NCI-H2107 treated with DMSO at 0.1 percent for 48 hours (cell line): ENCODE measurements around the gene C8G.
A peak's percentile ranks its signal among the peaks of the same experiment; 100 is the strongest.

Experiments
- DNase-seq: peaks from one replicate; lab custom pipeline; 2025; ENCODE audit not compliant: unreplicated experiment; lab: John Stamatoyannopoulos, UW

C8G gene

DNA sequence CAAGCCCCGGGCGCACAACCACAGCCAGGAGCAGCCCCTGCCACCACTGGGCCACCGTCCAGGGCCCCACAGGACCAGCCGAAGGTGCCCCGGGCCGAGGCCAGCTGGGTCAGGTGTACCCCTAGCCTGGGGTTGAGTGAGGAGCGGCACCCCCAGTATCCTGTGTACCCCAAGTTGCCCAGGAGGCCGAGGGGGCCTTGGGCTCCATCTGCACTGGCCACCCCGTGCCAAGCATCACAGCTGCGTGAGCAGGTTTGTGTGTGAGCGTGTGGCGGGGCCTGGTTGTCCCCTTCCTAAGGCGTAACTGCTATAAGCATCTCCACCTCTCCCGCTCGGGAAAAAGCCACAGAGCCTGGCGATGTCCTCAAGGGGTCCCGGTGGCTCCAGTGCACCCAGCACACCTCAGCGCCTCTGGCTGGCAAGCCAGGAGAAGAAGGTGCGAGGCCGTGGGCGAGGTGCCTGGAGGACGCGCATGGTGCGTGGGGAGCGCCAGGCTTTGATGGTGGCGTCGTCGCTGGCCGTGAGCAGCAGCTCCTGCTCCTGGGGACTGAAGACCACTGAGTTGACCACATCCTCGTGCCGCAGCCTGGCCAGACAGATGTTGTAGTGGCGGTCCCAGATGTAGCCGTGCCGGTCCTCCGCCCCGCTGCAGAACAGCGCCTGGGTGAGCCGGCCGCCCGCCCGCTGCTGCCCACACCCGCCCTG lies 4.4 kb upstream of the C8G start:
- no peak for DNase-seq

DNA sequence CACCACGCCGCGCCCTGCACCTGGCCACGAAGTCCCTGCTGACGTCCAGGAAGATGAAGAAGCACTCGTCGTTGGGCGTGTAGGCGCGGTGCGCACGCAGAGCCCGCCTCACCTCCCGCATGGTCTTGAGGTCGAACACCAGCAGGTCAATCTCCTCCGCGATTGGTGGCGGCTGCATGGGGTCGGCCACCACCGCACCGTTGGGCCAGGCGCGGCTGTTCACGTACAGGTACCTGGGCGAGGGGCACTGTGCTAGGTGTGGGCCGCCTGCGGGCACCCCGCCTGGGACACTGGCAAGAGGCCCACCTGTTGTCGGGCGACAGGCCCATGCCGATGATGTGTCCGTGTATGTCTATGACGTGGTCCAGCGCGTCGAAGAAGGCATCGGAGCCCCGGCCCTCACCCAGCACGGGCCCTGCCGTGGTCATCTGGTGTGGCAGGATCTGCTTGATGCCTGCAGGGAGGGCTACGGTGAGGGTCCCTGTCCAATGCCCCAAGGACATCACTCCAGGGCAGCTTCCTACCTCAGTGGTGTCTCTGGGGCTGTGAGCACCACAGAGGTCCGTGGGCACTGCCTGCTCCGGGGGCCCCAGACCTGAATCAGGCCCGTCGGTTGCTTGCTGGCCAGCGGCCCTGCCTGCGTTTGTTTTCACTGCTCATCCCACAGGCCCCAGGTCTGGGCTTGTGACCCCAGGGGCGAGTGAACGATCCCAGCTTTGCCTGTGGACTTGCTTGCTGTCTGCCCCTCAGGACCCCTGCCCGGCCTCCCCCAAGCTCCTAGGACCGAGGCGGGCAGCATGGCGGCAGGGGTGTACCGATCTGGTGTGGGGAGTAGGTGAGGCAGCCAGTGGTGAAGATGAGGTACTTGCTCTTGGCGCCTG lies 3.6 kb upstream of the C8G start:
- no peak for DNase-seq

DNA sequence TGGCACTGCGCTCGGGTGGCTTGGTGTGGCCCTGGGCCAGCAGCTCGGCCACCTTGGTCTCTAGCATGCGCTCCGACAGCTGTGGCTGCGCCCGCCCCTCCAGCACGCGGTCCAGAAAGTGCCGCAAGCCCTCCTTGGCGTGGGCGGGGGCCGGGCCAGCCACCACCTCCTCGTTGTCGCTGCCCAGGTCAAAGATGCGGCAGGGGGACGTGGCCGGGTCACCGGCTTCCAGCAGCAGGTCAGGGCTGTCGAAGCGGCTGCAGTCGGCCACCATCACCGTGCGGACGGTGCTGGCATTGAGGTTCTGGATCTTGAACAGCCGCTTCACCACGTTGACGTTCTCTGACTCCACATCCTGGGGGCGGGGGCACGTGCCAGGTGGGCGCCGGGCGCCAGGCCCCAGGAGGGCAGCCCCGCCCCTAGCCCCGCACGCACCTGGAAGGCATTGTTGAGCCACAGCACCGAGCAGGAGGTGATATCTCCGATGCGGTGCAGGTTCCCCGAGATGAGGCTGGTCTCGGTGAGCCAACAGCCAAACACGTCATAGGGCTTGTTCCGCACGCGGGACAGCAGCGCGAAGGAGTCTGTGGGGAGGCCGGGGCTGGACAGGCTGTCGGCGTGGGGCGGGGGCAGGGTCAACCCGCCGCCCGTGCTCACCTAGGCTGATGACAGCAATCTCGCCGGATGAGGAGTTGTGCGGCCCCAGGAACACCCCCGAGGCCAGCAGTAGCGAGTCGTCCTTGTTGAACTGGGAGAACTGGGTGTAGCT lies 2.7 kb upstream of the C8G start:
- DNase-seq = no peak

DNA sequence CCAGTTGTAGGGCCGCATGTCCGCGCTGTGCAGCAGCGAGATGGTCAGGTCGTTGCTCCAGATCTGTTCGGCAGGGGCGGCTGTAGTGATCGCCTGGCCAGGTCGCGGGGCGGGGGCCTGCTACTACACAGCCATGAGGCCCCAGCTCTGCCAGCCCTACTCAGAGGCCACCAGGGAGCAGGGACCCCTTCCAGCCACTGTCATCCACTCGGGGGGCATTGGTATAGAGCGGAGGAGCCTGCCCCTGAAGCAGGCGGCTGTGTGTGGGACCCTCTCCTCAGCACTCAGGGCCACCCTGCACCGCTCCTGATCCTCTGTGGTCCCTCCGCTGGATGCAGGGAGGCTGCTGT lies 2.2 kb upstream of the C8G start:
- no peak for DNase-seq

DNA sequence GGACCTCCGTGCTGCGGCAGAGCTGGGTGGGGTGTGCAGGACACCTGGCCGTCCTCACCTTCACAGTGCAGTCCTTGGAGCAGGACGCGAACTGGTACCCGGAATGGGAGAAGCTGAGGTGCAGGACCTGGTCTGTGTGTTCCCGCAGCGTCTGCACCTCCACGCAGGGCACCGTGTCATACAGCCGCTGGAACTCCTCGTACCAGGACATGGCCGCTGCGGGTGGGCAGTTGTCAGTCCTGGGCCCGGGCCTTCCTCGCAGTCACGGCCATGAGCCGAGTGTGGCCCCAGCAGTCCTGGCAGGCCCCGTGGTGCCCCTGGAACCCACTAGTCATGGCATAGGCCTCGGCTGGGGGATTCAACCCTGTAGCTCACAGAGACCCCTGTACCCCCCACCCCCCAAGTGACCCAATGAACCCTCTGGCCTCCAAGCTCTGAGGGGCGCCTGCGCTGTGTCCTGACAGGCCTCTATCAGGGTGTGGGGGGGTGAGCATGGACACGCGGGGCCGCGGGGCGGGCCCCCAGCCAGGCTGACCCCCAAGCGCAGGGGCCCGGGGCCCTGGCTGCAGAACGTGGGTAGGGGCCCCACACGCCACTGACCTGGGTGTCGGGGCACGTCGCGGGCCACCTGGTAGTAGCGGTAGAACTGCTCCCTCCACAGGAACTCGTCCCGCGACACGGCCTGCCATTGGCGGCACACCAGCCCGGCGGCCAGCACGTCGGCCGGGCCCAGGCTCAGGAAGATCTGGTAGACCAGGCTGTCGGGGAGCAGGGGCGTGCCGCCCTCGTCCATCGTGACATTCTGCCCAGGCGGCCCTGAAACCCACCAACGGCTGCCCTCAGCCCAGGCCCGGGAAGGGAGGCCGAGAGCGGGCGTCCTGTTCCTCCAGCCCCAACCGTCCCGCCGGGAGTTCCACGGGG lies 1.5 kb upstream of the C8G start:
- DNase-seq = no peak

DNA sequence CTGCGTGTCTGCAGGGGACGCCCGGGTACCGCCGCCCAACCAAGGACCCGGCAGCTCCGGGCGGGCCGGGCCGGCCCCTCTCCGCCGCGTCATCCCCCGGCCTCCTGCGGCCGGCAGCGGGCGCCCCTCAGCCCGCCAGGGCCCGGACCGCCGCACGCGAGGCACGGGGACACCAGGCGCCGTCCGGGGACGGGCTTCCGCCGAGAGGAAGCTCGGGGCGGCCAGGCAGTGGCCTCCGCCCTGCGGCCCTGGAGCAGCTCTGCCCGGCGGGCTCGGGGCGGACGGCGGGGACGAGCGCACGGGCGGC lies 878 bp upstream of the C8G start:
- no peak for DNase-seq

DNA sequence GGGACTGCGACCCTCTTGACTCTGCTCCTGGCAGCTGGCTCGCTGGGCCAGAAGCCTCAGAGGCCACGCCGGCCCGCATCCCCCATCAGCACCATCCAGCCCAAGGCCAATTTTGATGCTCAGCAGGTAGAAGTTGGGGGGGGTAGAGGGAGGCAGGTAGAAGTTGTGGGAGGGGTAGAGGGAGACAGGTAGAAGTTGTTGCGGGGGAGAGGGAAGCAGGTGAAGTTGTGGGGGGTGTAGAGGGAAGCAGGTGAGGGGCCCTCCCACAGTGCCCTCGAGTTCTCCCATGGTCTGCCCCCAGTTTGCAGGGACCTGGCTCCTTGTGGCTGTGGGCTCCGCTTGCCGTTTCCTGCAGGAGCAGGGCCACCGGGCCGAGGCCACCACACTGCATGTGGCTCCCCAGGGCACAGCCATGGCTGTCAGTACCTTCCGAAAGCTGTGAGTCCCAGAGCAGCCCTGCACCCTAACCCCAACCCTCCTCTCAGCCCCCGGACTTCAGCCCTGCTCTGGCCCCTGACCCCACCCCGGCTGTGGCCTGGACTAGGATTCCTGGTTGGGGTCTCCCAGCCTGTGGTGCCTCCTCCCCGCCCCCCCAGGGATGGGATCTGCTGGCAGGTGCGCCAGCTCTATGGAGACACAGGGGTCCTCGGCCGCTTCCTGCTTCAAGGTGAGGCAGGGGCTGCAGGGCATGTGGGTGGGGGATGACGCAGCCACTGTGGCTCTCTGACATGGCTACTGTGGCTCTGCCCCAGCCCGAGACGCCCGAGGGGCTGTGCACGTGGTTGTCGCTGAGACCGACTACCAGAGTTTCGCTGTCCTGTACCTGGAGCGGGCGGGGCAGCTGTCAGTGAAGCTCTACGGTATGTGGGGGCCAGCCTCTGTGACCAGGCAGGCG lies 537 bp downstream of the C8G start:
- no peak for DNase-seq

DNA sequence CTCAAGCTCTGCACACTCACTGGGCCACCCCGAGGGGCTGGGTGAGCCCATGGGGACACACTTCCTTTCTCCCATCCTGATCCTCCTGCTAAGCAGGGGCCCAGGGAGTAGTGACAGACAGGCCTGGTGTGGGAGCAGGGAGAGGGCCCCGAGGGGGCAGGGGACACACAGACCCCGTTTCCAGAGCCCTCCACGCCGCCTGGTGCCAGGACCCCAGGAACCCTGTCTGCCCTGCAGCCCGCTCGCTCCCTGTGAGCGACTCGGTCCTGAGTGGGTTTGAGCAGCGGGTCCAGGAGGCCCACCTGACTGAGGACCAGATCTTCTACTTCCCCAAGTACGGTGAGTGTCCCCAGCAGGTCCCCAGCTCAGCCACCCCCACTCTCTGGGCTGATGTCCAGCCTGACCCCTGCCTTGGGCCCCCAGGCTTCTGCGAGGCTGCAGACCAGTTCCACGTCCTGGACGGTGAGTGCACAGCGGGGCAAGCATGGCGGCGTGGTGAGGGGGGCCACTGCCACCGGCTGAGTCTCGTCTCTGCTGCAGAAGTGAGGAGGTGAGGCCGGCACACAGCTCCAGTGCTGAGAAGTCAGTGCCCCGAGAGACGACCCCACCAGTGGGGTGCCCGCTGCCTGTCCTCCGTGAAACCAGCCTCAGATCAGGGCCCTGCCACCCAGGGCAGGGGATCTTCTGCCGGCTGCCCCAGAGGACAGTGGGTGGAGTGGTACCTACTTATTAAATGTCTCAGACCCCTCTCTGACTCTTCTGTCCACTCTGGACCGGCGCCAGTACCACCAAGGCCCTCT lies 1.4 kb downstream of the C8G start:
- no peak for DNase-seq

DNA sequence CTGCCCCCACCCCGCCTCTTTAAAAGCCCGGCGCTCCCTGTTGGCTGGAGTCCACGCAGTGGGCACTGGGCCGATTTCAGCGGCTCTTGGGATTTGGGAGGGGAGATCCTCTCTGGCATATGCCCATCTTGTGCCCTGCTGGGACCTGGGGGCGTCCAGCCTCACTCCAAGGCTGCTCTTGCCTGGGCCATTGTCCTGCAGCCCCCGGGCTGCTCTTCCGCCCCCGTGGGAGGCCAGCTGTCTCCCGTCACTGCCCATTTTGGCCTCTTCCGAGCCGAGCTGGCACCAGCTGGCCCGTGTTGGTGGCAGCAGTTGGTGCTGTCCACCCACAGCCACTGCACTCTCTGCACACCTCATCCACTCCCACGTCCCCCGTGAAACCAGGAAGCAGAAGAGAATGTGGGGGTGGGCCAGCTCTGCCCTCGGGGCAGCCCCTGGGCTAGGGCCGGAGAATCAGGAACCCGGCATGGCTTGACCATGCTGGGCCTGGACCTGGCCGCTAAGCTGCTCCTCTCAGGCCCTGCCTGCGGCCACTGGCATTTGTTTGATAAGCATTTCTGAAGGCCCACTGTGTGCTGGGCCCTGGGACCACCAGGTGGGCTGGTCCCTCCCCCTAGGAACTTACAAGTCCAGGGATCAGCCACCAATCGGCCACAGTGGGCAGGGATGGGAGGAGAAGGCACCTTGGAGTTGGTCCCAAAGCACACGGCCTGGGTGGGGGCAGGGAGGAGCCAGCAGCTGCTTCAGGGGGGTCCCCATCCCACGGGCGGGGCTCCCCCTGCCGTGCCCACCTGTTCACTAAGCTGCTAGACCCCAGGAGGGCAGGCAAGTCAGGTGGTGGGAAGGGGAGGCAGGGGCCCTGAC lies 2.2 kb downstream of the C8G start:
- DNase-seq = no peak

DNA sequence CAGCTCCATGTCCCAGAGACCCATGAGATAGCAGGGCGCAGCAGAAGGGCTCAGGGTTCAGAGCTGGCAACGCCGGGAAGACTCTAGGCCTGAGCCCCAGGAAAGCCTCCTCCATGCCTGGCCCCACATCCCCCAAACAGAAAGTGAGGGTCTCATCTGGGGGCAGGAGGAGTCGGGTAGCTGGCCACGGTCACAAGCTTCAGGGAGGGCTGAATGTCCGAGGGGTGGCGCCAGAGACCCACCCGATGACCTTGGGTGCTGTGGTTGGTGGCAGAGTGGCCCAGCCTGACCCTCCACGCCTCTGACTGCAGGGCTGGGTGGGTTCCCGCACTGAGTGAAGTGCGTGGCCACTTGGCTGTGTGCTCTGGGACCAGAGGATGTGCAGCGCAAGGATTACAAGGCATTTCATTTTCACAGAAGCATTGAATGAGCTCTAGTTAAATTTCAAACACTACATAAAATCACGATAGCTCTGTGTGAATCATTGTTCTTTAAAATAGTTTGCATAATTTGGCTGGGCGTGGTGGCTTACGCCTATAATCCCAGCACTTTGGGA lies 3.0 kb downstream of the C8G start:
- DNase-seq = no peak

DNA sequence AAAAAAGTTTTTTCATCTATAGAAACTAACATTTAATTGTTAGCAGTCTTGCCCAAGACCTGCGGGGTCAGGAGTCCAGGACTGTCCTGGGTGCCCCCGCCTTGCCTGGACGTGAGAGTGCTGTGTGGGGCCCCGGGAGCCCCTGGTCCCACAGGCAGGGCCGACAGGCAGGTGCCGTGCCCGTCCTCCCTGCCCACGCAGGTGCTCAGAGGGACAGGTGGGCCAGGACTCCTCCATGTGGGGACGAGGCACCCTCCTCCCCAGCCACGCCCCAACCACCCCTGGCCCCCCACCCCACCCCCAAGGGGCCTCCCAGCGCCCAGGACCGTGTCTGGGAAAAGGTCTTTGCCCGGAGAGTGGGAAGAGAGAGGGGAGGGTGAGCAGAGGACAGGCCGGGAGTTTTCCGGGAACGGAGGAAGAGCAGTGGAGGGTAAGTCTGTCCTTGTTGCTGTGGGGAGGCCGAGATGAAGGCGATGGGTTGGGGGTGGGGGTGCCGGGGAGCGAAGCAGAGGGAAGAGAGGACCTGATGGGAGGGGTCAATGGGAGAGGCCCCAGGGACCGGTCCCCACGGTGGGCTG lies 4.3 kb downstream of the C8G start:
- DNase-seq = peak; percentile 46

DNA sequence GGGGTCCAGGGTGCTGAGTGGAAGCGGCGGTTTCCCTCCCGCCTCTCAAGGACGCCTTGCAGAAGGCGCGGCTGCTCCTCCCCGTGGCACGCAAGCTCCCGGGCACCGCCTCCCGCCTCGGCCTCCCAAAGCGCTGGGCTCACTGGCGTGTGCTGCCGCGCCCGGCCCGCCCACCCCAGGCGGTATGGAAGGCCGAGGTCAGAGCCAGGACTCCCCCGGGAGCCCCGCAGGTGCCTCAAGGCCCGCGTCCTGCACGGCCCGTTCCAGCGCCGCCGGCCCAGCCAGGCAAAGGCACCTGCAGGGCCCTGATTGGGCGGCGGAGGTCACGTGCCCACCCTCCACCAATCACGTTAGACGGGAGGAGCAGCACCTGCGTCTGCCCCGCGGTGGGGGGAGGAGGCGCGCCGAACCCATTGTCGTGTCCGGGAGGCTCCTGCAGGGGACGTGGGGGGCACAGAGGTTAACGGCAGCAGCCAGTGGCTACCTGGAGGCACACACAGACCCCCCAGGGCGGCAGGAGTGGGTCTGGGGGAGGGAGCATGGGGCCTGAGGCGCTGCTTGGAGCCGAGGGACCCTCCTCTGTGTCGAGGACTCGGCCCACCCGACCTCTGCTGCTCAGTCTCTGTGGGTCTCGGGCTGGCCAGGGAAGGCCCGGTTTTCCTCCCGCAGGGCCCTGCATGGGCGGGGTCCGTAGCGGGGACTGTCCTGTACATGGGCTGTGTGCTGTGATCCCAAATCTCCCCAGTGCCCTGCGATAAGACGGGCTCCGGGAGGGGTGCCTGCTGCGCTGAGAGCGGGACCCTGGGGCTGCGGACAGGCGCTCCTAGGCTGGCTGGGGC lies 5.0 kb downstream of the C8G start:
- peak; percentile 84 for DNase-seq

DNA sequence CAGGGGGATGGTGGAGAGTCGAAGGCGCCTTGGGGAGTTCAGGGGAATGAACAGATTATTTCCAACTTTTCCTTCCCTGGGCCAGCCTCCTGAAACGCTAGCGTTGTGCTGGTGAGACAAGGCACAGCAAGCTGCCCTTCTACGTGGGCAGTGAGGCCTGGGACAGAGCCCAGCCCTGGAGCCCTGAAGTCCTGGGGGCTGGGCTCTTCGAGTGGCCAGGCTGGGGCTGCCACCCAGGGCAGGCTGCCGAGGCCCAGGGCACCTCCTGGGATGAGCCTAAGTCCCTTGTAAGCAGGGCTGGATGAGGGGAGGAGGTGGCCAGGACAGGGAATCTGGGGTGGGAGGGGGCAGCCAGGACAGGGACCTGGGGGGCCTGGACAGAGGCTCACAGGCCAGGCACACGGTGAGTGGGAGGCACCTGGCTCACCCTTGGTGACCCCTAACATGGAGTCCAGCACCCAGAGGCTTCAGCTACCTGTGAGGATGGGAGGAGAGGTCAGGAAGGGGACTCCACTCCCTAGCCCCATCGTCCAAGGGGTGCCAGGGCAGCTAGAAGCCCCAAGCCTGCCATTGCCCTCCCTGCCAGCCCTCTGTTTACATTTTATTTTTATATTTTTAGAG lies 5.7 kb downstream of the C8G start:
- no peak for DNase-seq

DNA sequence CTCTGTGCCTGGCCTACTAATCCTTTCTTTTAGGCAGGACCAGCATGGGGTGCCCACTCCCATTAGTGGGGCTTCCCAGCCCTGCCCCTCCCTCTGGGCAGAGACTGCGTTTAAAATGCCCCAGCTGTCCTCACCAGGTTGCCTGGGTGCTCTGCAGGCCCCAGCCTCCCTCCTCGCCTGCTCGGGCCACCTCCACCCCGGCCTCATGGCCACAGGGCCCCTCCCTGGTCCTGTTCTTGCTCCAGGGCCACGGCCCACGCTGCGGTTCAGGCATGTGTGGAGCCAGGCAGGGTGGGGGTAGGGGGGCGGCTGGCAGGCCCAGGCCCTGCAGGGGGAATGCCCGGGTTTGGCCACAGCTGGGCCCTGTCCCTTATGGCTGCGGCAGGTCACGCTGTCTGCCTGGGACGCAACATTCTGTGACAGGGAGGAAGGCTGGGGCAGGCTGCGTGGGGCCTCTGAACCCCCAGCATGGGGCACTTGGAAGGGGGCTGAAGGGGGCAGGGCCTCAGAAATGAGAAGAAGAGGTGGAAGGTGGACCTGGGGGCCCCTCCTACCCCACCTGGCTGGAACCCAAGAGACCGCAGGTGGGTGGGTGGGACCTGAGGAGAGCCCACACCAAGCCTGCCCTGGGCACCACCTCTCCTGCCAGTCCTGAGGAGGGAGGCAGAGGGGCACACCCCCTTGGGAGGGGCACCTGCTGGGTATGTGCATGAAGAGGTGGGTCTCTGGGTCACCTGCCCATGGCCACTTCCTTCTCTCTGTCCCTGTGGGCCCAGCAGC lies 6.7 kb downstream of the C8G start, which contains the start of gene LCN12:
Gene LCN12 (plus strand): TSS at position 733 of the 780 bp plus-strand sequence. CDS start 55 bp downstream, outside the sequence.
- no peak for DNase-seq

DNA sequence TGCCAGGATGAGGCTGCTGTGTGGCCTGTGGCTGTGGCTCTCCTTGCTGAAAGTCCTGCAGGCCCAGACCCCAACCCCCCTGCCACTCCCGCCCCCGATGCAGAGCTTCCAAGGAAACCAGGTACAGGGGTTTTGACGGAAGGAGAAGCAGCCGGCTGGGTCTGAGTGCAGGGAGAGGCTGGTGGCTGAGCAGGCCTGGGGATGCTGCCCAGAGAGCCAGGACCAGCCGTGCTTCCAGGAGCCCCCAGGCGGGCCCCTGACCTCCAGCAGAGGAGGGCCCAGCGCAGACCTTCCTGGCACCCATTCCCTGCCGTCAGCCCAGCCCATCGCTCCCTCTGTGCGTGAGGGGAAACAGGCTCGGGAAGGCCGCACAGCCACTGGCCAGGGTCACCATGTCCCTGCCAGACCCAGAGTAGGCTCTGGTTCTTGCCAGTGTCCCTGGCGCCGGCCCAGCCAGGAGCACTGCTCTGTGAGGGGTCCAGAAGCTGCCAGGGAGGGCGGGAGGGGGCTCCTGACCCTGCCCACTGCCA lies 7.3 kb downstream of the C8G start:
- no peak for DNase-seq
